Naive thymus-derived CD4-positive, alpha-beta T cell (primary cell): ENCODE results near the gene IBA57. TPM values are rescaled to one million over a fixed set of nuclear protein-coding genes. Genes with fewer than 3 reads are reported as not detected.

ENCODE experiments used
- ATAC-seq: fragments of 150-1000 bp; cut with Tn5 transposase; 2 replicates; pipeline ENCODE4 v1.10.0; 2021; ENCODE audit warnings: mild to moderate bottlenecking, moderate library complexity
- CTCF ChIA-PET: fragments of 350-600 bp; sonication (Branson Sonifier 250); formaldehyde crosslinking; loops from one replicate; lab custom pipeline; 2021; ENCODE audit warnings: antibody characterized with exemption; lab: Charles Lee
- POLR2A ChIA-PET: fragments of 350-600 bp; sonication (Branson Sonifier 250); formaldehyde crosslinking; loops from one replicate; lab custom pipeline; 2021; ENCODE audit warnings: antibody characterized with exemption, inconsistent platforms; lab: Charles Lee
- DNase-seq, 9 donors: peaks; one replicate each; pipeline versions ENCODE4 v3.0.0 to v3.0.0-alpha.2; 2020 to 2022; ENCODE audit warnings: mixed read lengths in 1 of 9
- H3K27ac ChIP-seq: one replicate; pipeline ENCODE4 v1.7.0; 2013; ENCODE audit warnings: mild to moderate bottlenecking, low read depth, low read length, moderate library complexity
- H3K27me3 ChIP-seq, 2 donors: one replicate each; pipeline ENCODE4 v1.7.0; 2013; ENCODE audit warnings: low read length in 2 of 2, mild to moderate bottlenecking in 2 of 2, moderate library complexity in 2 of 2; ENCODE audit not compliant: control insufficient read depth in 2 of 2, insufficient read depth in 2 of 2
- H3K36me3 ChIP-seq, 3 experiments: 1 replicate in 2 of 3; 2 replicates in 1 of 3; pipeline ENCODE4 v1.7.0; 2013; ENCODE audit warnings: low read length in 3 of 3, mild to moderate bottlenecking in 3 of 3, moderate library complexity in 1 of 3; ENCODE audit not compliant: insufficient read depth in 3 of 3, control insufficient read depth in 2 of 3
- H3K4me1 ChIP-seq, 2 donors: one replicate each; pipeline ENCODE4 v1.7.0; 2013; ENCODE audit warnings: low read length in 2 of 2, mild to moderate bottlenecking in 2 of 2, moderate library complexity in 1 of 2; ENCODE audit not compliant: control insufficient read depth in 2 of 2, insufficient read depth in 2 of 2
- H3K4me3 ChIP-seq: 2 replicates; pipeline ENCODE4 v1.7.0; 2013; ENCODE audit warnings: mild to moderate bottlenecking, low read length
- H3K9me3 ChIP-seq, 3 experiments: 1 replicate in 2 of 3; 2 replicates in 1 of 3; pipeline ENCODE4 v1.7.0; 2013; ENCODE audit warnings: low read length in 3 of 3; ENCODE audit not compliant: control insufficient read depth in 2 of 3
- H3K27ac Mint-ChIP-seq, 9 donors: one replicate each; pipeline ENCODE4 v1.8.0; 2020 to 2022; ENCODE audit warnings: mixed read lengths in 9 of 9, mild to moderate bottlenecking in 8 of 9, moderate library complexity in 5 of 9, inconsistent platforms in 2 of 9
- H3K27me3 Mint-ChIP-seq, 5 donors: one replicate each; pipeline ENCODE4 v1.8.0; 2021 to 2022; ENCODE audit warnings: mixed read lengths in 5 of 5, mild to moderate bottlenecking in 1 of 5
- H3K36me3 Mint-ChIP-seq, 5 donors: one replicate each; pipeline ENCODE4 v1.8.0; 2020 to 2022; ENCODE audit warnings: mixed read lengths in 5 of 5, mild to moderate bottlenecking in 3 of 5, inconsistent platforms in 1 of 5
- H3K4me1 Mint-ChIP-seq, 7 donors: one replicate each; pipeline ENCODE4 v1.8.0; 2020 to 2022; ENCODE audit warnings: mixed read lengths in 7 of 7, mild to moderate bottlenecking in 3 of 7, inconsistent platforms in 1 of 7
- H3K4me3 Mint-ChIP-seq, 10 donors: one replicate each; pipeline ENCODE4 v1.8.0; 2020 to 2022; ENCODE audit warnings: mild to moderate bottlenecking in 10 of 10, mixed read lengths in 10 of 10, moderate library complexity in 6 of 10, inconsistent platforms in 2 of 10
- H3K9me3 Mint-ChIP-seq, 11 donors: one replicate each; pipeline ENCODE4 v1.8.0; 2020 to 2022; ENCODE audit warnings: mixed read lengths in 11 of 11, mild to moderate bottlenecking in 4 of 11, inconsistent platforms in 1 of 11, moderate library complexity in 1 of 11
- intact Hi-C, 2 donors: fragments of 100-400 bp; cut with micrococcal nuclease; formaldehyde crosslinking; loops; one replicate each; pipeline ENCODE4 v1.15.1; 2023
- polyA plus RNA-seq, 2 donors: library from polyadenylated mRNA; unstranded; fragments of 300-500 nt; fragmentation: Illumina TruSeq; gene quantifications; one replicate each; pipeline ENCODE4 v1.2.3, GENCODE V29; 2021
- total RNA-seq, 6 experiments: library from RNA in 5 of 6; stranded (reverse) in 5 of 6; gene quantifications; 1 replicate in 5 of 6; 2 replicates in 1 of 6; pipeline ENCODE4 v1.2.3 and lab custom pipeline; 2021 to 2026

IBA57 gene
- total and polyA plus RNA-seq, 7 experiments from 2014 or later = 5.4 to 17.1 (median 10.2) TPM

DNA sequence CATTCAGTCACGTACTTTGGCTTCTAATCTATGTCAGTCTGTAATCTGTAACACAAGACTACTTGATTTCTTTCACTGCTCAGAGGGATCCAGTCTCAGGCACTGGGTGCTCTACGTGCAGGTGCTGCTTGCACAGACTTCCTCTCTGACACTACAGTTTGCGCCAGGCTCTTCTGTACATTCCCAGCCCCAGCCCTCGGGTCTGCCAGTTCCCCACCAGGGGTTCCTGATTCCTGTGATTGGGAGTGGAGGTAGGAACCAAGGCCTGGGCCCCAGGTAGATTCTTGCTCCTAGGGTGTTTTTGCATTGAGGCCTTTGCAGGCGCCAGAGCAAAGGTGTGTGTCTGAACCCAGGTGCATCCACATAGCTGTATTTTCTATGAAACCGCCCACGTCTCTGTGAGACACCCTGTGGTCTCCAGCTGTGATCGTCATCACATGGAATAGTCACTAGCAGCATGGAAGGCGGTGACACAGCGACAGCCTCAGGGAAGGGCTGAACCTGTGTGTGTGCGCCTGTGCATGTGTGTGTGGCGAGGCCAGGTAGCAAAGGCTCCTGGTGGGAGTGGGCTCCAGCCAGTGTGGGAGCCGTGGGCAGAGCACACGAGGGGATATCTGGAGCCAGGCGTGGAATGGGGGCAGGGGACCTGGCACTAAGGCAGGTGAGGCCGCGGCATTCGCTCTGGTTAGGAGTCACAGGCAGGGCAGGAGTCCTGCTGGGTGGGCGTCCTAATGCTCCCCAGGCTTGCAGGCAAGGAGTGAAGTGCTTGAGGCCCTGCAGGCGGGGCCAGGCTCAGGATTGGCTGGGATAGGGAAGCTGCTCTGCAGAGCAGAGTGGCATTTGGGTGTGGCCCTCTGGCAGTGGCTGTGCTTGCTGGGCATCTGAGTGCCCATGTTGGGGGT, 10.7 kb upstream of the IBA57 start:
- peak overlapping the region in 7 of 9 donors; percentile 24 to 89 (median 64) for H3K27ac Mint-ChIP-seq
- DNase-seq (peak in 1 of 9 donors; percentile 42), ATAC-seq (no peak)
- peaks cover 0 to 7% of the 10 kb centered on the region in 2 donors for H3K4me1 ChIP-seq
- H3K27me3 ChIP-seq = no peaks in the 10 kb centered on the region
- H3K9me3 ChIP-seq = no peaks in the 10 kb centered on the region
- H3K9me3 Mint-ChIP-seq = peaks cover 0 to 1% (median 0%) of the 10 kb centered on the region in 11 donors
- no peaks in the 10 kb centered on the region for H3K27me3 Mint-ChIP-seq
- ChIA-PET POLR2A (interaction anchor here (2.9 kb wide), 1 partner anchor 11 kb away, joined by 19 read pairs; the partner anchor contains the start of gene IBA57), CTCF (interaction anchor here (1.4 kb wide), 1 partner anchor 13 kb away, joined by 3 read pairs; no protein-coding TSS in a partner anchor)
- no peak overlapping the region for H3K4me3 ChIP-seq
- peak overlapping the region in 3 of 10 donors; percentile 12 to 47 (median 31) for H3K4me3 Mint-ChIP-seq
- intact Hi-C loops = no loop called here
- peaks cover 0 to 3% (median 0%) of the 10 kb centered on the region in 3 experiments for H3K36me3 ChIP-seq
- peak overlapping the region; percentile 27 for H3K27ac ChIP-seq
- no peaks in the 10 kb centered on the region for H3K36me3 Mint-ChIP-seq
- H3K4me1 Mint-ChIP-seq = peaks cover 0 to 20% (median 12%) of the 10 kb centered on the region in 7 donors

DNA sequence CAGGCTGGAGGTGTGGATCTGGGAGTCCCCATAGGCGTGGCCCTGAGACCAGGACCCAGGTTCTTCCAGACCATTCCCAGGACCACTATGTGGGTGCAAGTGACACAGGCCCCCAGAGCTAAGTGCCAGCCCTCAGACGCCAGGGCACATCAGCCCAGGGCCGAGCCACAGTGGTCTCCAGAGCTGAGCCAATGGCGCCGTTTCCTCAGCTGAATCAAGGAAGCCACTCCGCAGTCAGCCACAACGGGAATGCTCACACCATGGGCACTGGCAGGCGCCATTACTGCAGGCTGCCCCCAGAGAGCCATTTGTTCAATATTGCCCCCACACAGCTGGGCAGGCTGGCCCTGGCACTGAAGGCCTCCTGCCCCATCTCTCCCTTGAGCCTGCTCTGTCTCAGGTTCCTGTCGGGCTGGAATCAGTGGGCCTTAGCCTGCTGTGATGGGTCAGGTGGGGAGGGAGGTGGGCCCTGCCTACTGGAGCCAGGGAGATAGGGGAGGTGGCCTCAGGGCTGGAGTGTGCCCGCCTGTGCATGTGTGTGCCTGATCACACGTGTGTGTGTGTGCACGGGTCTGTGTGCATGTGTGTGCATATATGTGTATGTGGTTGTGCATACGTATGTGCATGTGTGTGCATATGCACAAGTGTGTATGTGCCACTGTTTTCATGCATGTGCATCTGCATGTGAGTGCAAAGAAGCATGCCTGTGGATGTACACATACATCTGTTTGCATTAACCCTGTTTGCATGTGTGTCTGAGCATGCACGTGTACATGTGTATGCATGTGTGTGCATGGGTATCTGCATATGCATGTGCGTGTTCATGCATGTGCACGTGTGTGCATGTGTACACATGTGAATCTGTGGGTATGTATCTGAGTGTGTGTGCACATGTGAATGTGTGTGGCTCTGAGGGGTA, 9.7 kb upstream of the IBA57 start:
- ChIA-PET CTCF (no interaction called here), POLR2A (interaction anchor here (2.9 kb wide), 1 partner anchor 10 kb away, joined by 19 read pairs; the partner anchor contains the start of gene IBA57)
- H3K4me1 Mint-ChIP-seq = peaks cover 0 to 20% (median 12%) of the 10 kb centered on the region in 7 donors
- Histone ChIP-seq H3K36me3 (no peaks in the 10 kb centered on the region), H3K9me3 (no peaks in the 10 kb centered on the region), H3K4me3 (no peak overlapping the region), H3K27me3 (no peaks in the 10 kb centered on the region), H3K27ac (no peak overlapping the region), H3K4me1 (peaks cover 0 to 7% of the 10 kb centered on the region in 2 donors)
- H3K36me3 Mint-ChIP-seq = no peaks in the 10 kb centered on the region
- intact Hi-C loops = loop anchor here in 1 of 2 donors (1.0 to 2.0 kb wide), 2 partner anchors 9 to 15 kb away; partner anchors contain the start of genes GUK1 and IBA57
- H3K4me3 Mint-ChIP-seq = peak overlapping the region in 1 of 10 donors; percentile 69
- H3K27me3 Mint-ChIP-seq = no peaks in the 10 kb centered on the region
- peaks cover 0 to 1% (median 0%) of the 10 kb centered on the region in 11 donors for H3K9me3 Mint-ChIP-seq
- peak overlapping the region in 1 of 9 donors; percentile 89 for H3K27ac Mint-ChIP-seq
- no peak for ATAC-seq
- DNase-seq = no peak

DNA sequence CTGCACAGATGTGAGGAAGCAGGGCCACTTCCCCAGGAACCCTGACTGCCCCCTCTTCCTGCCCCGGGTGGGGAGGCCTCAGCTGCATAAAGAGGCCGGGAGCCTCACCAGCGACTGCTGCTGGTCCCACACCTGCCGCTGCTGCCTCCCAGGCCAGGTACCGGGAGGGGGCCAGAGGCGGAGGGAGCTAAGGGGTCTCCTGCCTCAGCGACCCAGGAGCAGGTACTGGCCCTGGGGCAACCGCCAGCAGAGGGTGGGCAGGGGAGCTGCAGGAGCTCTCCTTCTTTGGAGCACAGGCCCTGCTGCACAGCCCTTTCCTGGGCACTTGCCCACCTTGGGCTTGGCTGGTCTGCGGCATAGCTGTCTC, 9.1 kb upstream of the IBA57 start:
- H3K36me3 Mint-ChIP-seq = no peaks in the 10 kb centered on the region
- H3K27me3 ChIP-seq = no peaks in the 10 kb centered on the region
- no peak overlapping the region for H3K27ac Mint-ChIP-seq
- no peaks in the 10 kb centered on the region for H3K9me3 ChIP-seq
- intact Hi-C loops = loop anchor here in 1 of 2 donors (1.0 to 2.0 kb wide), 2 partner anchors 9 to 16 kb away; partner anchors contain the start of genes GUK1 and IBA57
- H3K4me1 ChIP-seq = peaks cover 0 to 9% of the 10 kb centered on the region in 2 donors
- peak overlapping the region in 1 of 10 donors; percentile 69 for H3K4me3 Mint-ChIP-seq
- no peak for ATAC-seq
- H3K4me3 ChIP-seq = no peak overlapping the region
- peaks cover 0 to 1% (median 0%) of the 10 kb centered on the region in 11 donors for H3K9me3 Mint-ChIP-seq
- no peak for DNase-seq
- no peak overlapping the region for H3K27ac ChIP-seq
- ChIA-PET CTCF (no interaction called here), POLR2A (interaction anchor here (2.9 kb wide), 1 partner anchor 9 kb away, joined by 19 read pairs; the partner anchor contains the start of gene IBA57)
- no peaks in the 10 kb centered on the region for H3K27me3 Mint-ChIP-seq
- H3K4me1 Mint-ChIP-seq = peaks cover 0 to 22% (median 13%) of the 10 kb centered on the region in 7 donors
- H3K36me3 ChIP-seq = no peaks in the 10 kb centered on the region

DNA sequence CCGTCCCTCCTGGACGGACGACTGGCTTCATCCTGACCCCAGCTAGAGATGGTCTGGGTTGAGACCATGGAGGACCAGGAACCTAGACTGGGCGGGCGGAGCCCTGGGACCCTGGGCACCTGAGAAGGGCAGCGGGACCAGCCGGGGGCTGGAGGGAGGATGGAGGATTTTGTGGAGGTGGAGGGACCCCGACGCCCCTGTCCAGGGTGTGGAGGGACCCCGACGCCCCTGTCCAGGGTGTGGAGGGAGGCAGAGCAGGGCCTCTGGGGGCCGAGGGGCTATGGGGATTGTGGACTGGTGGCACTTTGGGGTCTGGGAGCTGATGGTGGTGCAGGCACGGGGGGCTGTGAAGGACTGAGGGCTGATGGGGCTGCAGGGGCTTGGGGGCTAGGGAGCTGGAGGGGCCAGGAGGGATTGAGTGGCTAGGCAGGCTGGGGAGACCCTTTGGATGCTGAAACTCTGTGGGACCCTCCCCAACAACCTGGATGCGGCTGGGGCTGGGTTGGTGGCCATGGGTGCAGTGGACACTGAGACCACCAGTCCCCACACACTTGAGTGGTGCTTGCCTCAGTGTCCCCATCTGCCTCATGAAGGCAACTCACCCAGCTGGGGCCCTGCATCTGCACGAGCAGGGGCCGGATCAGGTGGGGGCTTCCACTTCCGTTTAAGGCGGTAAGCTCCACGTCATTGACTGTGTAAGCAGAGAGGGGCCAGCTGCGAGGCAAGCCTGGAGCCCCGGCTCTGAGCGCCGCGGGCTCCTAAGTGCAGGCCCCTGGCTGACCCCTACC, 8.5 kb upstream of the IBA57 start:
- CTCF ChIA-PET = interaction anchor here (1.0 kb wide), 1 partner anchor 330 kb away, joined by 3 read pairs; the partner anchor contains the start of gene RNF187
- no peak overlapping the region for H3K27ac ChIP-seq
- H3K27me3 ChIP-seq = no peaks in the 10 kb centered on the region
- intact Hi-C loops = loop anchor here in 1 of 2 donors (1.0 to 2.0 kb wide), 2 partner anchors 8 to 16 kb away; partner anchors contain the start of genes GUK1 and IBA57
- DNase-seq (peak in 1 of 9 donors; percentile 43), ATAC-seq (peak; percentile 14)
- peaks cover 0 to 1% (median 0%) of the 10 kb centered on the region in 11 donors for H3K9me3 Mint-ChIP-seq
- POLR2A ChIA-PET = interaction anchor here (2.9 kb wide), 1 partner anchor 8 kb away, joined by 19 read pairs; the partner anchor contains the start of gene IBA57
- H3K4me3 Mint-ChIP-seq = peak overlapping the region in 4 of 10 donors; percentile 27 to 69 (median 42)
- H3K4me1 Mint-ChIP-seq = peaks cover 0 to 29% (median 19%) of the 10 kb centered on the region in 7 donors
- H3K9me3 ChIP-seq = no peaks in the 10 kb centered on the region
- H3K27ac Mint-ChIP-seq = peak overlapping the region in 3 of 9 donors; percentile 72 to 83 (median 83)
- H3K4me3 ChIP-seq = no peak overlapping the region
- H3K27me3 Mint-ChIP-seq = no peaks in the 10 kb centered on the region
- peaks cover 0 to 15% of the 10 kb centered on the region in 2 donors for H3K4me1 ChIP-seq
- no peaks in the 10 kb centered on the region for H3K36me3 ChIP-seq
- H3K36me3 Mint-ChIP-seq = no peaks in the 10 kb centered on the region

- ChIA-PET POLR2A (interaction anchor here (2.9 kb wide), 1 partner anchor 8 kb away, joined by 19 read pairs; the partner anchor contains the start of gene IBA57), CTCF (interaction anchor here (1.0 kb wide), 1 partner anchor 329 kb away, joined by 3 read pairs; the partner anchor contains the start of gene RNF187)
- DNase-seq (no peak), ATAC-seq (no peak)
- no peaks in the 10 kb centered on the region for H3K27me3 ChIP-seq
- Mint-ChIP-seq H3K9me3 (peaks cover 0 to under 1% (median 0%) of the 10 kb centered on the region in 11 donors), H3K4me3 (peak overlapping the region in 1 of 10 donors; percentile 69), H3K27ac (peak overlapping the region in 1 of 9 donors; percentile 72), H3K4me1 (peaks cover 0 to 34% (median 24%) of the 10 kb centered on the region in 7 donors), H3K36me3 (no peaks in the 10 kb centered on the region), H3K27me3 (no peaks in the 10 kb centered on the region)
- H3K27ac ChIP-seq = no peak overlapping the region
- H3K4me1 ChIP-seq = peaks cover 0 to 21% of the 10 kb centered on the region in 2 donors
- no peaks in the 10 kb centered on the region for H3K9me3 ChIP-seq
- H3K4me3 ChIP-seq = no peak overlapping the region
- no peaks in the 10 kb centered on the region for H3K36me3 ChIP-seq
- intact Hi-C loops = loop anchor here in 1 of 2 donors (2.0 kb wide), 1 partner anchor 17 kb away; the partner anchor contains the start of gene GUK1
These were observed 7.9 kb upstream of the IBA57 start for GRCh38 chr1:228157729-228158126.
